RCC 7860 (cell line): ENCODE measurements around the gene ELF2.
A peak's percentile ranks its signal among the peaks of the same experiment; 100 is the strongest.
"Not testable (repeated sequence)": the region's sequence is repeated elsewhere in the genome, so short reads cannot be mapped to it uniquely, and the experiment has no call there.

Experiments used
- DNase-seq: peaks from one replicate; pipeline ENCODE4 v3.0.0-alpha.2; 2015; ENCODE audit warnings: low spot score
- FAIRE-seq: peaks from 2 replicates; lab custom pipeline; 2012; peaks lifted over from hg19 to GRCh38; lab: Jason Lieb, UNC

The ELF2 gene

DNA sequence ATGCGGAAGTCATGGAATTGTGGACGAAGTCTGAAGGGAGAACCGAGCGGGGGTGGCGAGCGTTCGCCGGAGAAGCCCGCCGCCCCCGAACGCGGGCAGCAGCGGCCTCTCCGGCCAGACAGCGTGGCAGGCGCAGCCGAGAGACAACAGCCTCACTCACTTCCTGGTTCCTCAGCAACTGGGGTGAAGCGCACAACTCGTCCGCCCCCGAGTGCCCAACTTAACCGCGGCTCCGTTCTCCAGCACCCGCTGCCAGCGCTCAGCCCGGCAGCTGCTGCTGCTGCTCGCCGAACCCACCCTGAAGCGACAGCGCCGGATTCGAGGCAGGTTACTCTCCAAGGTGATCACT lies 93.4 kb downstream of the ELF2 start:
- no peak for FAIRE-seq
- DNase-seq, result peak; percentile 41

DNA sequence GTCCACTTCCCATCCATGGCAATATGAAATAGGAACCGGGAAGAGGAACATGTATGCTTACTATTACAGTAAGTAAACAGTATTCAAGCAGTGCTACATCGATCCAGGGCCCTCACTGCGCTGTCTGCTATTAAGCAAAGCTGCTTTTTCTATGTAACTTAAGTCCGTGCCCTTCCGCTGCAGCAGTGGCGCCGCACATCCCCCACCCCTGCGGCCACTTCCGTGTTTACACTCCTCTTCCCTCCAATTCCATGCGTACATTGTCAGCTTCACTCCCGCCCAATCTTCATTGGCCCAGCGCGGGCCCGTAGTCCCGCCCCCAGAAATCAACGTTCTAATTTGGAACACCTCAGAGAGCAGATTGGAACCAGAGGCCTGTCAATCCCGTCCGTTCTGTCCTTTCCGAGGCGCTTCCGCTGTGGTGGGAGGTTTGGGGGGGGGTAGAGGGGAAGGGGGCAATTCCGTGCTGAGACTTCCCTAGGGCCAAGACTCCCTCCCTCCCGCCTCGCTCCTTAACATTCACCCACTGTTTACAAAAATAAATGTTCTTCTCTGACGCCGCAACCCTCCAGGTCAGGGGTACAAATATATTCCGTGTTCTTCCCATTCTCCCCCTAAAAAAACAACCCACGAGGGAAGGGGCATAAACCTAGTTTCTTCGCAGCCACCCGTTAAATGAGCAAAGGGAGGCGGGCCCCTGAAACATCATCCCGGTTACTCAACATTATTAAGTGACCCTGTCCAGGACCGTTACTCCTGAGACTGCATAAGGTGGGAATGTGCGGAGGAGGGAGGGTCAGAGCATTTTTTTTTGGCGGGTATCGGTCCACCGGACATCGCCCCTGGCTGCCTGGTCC lies 94.0 kb downstream of the ELF2 start:
- FAIRE-seq (peak; percentile 86), DNase-seq (peak; percentile 94)

DNA sequence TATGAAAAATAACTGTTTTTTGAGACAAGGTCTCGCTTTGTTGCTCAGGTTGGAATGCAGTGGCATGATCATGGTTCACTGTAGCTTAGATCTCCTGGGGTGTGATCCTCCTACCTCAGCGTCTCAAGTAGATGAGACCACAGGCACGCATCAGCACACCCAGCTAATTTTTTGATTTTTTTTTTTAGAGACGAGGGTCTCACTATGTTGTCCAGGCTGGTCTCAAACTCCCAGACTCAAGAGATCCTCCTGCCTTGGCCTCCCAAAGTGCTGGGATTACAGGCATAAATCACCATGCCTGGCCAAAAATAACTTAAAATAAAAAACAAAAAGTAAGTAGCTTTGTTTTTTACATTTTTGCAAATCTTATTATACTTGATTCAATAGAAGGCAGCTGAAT lies 98.1 kb downstream of the ELF2 start:
- no peak for DNase-seq
- FAIRE-seq, result no peak

DNA sequence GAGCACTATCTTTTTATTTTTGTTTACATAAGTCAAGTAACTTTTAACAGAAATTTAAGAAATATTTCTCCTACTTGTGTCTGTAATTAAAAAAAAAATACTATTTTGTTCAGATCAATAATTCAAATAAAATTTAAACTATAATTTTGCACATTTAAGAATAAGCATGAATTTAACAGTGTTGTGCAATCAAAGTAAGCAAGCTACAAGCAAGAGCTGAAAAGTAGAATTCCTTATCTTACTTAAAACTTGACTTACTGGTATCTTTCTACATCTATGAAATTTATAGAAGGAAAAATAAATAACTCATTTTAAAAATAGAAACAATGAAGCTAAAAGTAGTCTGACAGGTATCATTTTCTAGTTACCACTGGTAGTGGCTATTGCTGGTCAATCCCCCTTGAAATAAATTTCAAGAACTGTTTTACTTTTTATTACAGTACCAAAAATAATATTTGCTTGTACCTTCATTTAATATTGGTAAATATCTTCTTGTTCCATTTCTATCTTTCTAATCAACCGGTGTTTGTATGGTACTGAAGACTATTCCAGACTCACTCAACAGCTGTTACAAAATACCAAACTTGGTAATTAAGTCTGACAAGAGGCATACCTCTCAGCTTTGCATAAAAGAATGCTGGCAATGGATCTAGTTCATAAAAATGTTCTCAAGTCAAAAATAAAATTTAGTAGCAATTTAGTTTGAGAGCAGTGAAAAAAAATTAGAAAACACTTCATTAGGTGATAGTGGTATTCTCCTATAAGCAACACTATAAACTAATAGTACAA lies 99.3 kb downstream of the ELF2 start:
- no peak for FAIRE-seq
- DNase-seq, result no peak

DNA sequence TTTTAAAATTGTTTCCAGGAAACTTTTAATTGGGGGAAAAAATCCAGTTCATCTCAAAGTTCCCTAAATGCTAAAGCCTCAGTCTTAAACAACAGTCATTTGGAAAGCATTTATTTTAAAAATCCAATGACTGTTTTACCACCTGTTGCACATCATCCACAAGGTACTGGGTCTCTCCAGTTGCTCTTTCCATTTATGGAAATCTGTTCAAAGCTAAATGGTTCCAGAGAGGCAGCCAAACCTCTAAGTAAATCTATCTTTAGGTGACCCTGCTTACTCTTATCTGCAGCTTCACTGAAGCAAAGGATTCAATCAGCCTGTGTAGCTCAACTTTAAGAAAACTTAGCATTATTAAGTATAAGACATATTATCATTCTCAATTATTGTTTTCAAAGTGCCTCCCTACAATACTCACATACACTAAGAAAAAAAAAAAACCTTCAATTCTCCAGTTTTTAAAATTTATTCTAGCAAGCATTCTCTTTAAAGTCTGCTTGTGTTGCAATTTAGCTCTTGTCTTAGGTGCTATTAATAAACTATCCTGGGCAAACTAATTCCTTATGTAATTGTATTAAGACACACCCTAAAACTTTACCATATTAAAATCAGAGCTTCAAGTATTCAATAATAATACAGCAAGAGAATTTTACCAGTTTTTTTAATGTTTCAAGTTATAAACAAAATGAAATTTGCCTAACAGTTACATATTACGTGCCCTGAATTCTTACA lies 100.8 kb downstream of the ELF2 start:
- no peak for FAIRE-seq

DNA sequence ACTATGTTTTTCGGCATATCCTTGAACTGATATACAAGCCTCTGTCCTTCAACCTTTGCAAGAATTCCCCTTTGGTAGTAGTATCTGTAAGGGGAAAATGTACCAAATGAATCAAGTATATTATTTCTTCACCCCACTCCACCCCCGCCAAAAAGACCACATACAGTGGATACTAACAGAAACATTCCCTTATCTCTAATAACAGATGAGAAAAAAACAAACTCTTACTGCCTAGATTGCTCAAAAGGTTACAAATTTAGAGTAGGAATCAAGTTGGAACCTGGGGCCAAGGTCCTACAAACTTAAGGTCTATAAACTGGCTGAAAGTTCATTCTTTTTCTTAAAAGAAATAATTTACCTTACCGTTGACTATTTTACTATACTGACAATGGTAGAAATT lies 116.4 kb downstream of the ELF2 start:
- no peak for DNase-seq
- FAIRE-seq, result no peak

More for the DNA sequence above, 100.8 kb downstream of the ELF2 start:
- no peak for DNase-seq

DNA sequence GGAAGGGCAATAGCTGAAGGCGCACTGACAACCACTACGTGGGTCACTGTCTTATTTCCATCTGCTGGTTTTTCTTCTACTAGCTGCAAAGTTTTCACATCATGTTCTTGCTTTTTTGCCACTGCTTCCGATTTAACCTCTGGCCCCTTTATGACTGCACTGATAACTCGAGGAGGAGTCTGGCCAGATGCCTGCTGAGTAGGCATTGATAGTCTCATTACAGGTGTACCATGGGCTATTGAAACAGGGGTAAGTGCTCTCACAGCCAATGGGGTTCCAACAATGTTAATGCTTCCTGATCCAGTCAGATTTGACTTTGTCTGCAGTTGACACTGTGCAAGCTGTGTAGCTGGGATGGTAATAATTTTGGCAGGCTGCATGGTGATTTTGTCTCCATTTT lies 118.0 kb downstream of the ELF2 start:
- not testable (repeated sequence) for FAIRE-seq, DNase-seq

DNA sequence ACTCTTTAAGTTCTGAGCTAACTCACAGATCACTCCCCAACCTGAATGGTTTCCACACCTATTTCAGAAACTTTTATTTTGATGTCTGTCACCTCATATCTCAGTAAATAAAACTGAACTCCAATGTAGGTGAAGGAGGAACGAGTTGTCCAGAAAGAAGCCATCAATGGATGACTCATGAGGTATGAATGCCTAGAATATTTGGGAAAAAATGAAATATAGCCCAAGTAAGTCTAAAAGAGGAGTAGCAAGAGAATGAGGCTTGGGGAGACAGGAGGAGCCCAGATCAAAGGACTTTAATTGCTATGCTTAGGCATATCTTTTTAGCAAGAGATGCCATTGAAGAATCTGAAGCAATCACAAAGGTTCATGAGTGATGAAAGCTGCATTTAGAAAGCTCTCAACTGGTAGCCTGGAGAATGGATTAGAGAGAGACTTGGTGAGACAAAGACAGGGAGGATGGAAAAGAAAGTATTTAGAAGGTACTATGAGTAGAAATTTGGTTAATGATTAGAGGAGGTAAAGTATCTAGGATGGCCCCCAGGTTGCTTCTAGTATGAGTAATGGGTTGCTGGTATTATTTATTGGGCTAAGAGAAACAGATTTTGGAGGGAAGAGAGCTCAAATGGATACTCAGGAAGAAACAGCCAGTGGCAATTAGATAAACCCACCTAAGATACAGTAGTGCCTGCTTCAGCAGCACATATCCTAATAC lies 122.1 kb downstream of the ELF2 start:
- DNase-seq, result peak; percentile 12
- no peak for FAIRE-seq

DNA sequence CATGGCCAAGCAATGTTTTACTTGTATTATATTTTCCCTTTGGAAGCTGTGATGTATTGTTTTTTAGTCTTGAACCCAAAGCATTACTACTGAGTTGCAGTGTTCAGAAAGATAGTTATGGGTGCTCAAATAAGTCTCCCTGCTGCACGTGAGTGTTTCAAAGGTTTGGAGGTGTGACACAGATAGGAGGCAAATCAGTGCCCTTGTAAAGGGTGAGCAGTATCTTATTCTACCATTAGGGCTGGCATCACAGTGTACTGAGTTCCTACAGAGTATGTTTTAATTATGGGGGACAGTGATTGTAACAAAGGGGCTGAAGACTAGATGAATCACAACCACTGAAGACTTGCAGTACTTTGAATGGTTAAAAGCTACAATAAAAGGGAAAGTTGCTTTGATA lies 123.1 kb downstream of the ELF2 start:
- FAIRE-seq (no peak), DNase-seq (no peak)

DNA sequence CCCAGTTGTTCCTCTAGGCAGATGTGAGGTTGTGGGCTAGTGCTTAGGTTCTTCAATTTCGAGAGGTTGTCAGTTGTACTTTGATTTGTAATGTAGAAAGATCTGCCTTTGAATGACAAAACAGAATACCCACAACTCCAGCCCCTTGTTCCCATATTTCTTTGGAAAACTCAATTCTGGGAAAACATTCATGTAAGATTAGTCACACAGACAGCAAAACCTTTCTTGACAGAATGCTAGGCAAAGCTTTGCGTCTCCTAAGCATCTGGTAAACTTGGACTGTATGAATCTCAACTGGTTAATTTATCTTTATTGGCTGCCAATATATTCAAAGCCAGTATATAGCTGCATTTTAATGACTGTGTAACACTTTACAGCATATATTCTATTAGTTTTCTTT lies 126.6 kb downstream of the ELF2 start:
- DNase-seq (no peak), FAIRE-seq (no peak)

DNA sequence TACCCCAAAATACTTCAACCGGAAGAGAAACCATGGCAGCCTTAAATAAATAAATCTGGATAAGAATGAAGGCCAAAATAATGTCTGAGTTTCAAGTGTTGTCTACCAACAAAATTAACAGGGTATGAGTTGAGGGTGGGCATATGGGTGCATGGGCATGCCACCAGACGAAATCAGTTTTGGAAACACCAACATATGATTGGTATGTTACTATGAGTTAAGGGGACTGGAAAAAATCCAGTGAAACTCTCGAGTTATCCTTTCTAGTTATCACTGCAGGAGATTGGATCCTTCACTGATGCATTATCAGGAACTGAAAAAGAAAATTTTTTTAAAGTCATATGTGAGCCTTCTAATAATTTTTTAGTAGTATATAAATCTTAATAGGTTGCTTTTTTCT lies 129.0 kb downstream of the ELF2 start:
- FAIRE-seq, result no peak

DNA sequence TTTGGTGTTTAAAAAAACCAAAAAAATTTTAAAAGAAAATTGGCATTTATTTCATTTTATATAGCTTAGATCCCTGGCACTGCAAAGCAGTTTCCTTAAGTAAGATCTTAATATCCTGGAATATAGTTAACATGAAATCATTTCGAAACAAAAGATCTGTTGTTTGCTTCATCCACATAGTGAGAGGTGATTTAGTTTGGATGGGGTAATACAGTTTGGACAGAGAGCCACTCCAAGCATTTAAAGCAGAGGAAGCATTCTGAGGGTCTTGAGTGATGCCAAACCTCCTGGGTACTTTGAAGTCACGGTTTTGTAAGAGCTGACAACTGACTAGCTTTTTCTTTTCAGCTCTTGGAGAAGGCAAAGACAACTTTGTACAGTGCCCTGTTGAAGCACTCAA lies 132.7 kb downstream of the ELF2 start:
- FAIRE-seq, result no peak
- no peak for DNase-seq

More for the DNA sequence above, 129.0 kb downstream of the ELF2 start:
- DNase-seq, result no peak

DNA sequence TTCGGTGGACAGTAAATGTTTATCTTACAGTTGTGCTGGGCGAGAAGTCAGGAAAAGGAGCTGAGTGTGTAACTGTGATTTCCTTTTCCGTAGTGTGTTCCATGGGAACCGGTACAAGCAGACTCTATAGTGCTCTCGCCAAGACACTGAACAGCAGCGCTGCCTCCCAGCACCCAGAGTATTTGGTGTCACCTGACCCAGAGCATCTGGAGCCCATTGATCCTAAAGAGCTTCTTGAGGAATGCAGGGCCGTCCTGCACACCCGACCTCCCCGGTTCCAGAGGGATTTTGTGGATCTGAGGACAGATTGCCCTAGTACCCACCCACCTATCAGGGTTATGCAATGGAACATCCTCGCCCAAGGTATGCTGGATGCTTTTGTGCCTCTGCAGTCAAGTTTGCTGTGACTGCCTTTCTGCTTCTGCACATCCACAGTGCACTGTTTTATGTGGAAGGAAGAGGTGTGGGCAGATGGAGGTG lies 134.0 kb downstream of the ELF2 start:
- DNase-seq (no peak), FAIRE-seq (no peak)

DNA sequence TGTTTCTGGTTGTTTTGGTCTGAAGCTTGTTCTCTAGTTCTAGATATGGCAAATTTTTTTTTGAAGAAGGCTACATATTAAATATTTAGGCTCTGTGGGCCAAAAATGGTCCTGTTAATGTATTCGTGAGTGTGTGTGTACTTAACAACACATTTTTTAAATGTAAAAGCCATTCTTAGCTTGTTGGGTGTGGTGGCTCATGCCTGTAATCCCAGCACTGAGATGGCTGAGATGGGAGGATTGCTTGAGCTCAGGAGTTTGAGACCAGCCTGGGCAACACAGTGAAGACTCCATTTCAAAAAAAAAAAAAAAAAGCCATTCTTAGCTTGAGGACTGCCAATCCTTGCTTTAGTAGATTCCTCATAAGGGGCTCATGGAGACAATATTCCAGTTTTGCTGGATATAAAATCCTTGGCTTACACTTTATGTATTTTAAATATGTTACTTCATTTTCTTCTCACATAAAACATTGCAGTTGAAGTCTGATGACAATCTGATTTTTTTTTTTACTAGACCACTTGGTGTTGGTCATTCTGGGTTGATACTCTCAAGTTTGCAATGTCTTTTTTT lies 138.1 kb downstream of the ELF2 start:
- FAIRE-seq (no peak), DNase-seq (no peak)

DNA sequence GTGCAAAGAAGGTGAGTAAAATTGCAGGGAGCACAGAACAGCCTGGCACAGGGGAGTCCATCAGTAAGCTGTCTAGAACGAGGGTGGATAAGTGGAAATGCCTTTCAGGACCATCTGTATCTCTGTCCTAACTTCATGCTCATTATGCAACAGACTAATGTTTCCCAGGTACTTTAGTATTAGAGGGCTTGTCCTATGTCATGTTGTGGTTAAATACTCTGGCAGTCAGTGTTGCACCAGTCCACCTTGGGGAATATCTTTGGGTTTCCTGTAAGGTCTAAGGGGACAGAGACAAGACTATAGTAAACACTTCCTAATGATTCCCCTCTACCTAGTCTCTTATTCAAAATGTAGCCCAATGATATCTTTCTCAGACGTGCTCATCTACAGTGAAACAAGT lies 140.1 kb downstream of the ELF2 start:
- DNase-seq, result no peak
- no peak for FAIRE-seq

DNA sequence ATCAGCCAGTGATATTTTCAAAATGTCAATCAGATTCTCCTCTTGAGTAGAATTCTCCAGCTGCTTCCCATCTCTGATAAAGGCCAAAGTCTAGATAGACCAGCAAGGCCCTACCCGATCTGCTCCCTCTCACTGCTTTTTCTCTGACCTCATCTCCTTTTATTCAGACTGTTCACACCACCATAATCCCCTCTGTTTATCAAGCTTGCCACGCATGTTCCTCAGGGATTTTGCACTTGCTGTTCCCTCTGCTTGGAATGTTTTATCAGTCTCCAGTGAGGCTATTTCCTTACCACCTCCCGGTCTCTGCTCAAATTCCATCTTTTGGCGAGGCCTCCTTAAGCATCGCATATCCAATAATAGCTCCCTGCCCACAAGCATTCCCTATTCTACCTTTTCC lies 141.4 kb downstream of the ELF2 start:
- DNase-seq, result no peak
- FAIRE-seq, result no peak

DNA sequence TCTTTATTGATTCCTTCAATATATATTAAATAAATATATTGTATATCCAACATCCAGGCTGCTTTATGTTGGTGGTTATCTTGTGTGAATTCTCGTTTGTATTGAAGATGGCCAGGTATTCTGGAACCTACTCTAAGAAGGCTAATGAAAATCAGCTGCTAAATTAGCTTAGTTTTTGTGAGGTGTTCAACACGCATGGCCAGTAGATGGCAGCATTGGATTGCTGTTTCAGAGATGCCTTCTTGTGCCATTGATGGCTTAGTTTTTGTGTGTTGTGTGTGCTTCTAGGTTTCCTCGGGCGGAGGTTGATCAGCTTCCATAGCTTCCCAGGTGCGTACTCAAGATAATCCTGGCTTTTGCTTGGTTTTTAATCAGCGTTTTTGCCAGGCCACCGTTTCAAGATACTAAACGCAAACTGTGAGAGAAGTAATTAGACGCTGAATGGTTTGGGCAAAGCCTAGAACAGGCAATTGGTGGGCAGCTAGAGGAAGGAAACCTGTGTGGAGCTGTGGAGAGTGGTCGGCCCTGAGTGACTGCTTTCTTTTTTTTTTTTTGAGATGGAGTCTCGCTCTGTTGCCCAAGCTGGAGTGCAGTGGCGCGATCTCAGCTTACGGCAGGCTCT lies 146.3 kb downstream of the ELF2 start:
- no peak for FAIRE-seq
- peak; percentile 23 for DNase-seq

DNA sequence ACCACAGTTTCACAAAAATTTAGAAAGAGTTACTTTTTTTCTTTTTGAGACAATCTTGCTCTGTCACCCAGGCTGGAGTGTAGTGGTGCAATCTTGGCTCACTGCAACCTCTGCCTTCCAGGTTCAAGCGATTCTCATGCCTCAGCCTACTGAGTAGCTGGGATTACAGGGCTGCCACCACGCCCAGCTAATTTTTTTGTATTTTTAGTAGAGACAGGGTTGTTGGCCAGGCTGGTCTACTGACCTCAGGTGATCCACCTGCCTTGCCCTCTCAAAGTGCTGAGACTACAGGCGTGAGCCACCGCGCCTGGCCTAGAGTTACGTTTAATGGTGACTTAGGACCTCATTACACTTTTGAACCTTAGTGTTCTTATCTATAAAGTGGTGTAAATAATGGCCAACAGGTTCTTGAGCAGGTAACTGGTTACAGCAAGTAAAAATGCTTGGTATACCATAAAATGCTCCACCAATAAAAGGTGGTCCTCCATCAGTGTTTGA lies 147.1 kb downstream of the ELF2 start:
- FAIRE-seq, DNase-seq: not testable (repeated sequence)

DNA sequence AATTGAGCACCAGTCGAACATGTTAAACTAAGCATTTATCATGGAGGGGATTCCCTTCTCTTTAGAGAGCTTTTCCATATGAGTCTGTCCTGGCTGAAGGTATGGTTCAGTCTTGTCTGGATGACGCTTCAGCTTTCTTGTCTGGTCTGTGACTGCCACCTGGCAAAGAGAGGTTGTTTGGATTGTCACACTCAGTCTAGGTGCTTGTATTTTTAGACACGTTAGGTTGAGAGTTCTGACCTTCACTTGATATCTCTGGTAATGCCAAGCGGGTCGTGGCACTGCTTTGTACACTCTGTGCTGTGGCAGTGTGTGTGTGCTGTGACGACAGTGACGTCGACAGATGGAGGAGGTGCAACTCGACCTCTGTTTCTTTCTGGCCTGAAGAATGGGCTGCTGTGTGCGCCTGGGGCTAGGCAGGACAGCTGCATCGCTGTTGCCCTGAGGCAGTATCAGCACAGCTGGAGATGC lies 148.8 kb downstream of the ELF2 start:
- DNase-seq, result no peak

DNA sequence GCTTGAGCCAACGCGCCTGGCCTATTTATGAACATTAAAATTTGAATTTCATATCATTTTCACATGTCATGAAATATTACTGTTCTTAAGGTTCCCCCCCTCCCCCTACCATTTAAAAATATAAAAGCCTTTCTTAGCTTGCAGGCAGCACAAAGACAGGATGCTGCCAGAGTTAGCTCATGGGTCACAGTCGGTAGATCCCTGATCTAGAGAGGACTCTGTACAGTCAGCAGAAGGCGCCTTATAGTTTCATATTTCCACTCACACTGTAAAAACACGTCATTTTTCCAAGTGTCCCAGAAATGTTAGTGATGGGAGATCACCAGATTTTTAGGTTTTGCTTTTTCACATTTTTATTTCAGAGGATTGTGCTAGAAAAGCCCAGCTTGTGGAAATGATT lies 149.2 kb downstream of the ELF2 start:
- FAIRE-seq, result no peak
- no peak for DNase-seq

More for the DNA sequence above, 148.8 kb downstream of the ELF2 start:
- FAIRE-seq, result no peak
